SIG-M5 (cell line): Measurements from ENCODE around the gene NUP205.
"Not testable (repeated sequence)": the region's sequence is repeated elsewhere in the genome, so short reads cannot be mapped to it uniquely, and the experiment has no call there.

Experiments
- DNase-seq: peaks from one replicate; lab custom pipeline; 2025; lab: John Stamatoyannopoulos, UW

The NUP205 gene

DNA sequence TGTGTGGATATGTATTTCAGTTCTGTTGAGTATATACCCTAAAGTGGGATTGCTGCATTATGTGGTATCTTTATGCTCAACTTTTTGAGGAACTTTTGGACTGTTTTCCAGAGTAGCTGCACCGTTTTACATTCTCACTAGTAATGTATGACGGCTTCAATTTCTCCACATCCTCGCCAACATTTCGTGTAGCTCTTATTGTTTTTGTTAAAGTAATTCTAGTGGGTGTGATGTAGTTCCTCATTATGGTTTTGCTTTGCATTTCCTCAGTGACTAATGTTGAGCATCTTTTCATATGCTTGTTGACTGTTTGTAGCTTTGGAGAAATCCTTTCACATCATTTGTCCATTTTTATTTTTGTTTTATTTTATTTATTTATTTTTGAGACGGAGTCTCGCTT is 109.1 kb downstream of the NUP205 start:
- DNase-seq = peak; percentile 24

DNA sequence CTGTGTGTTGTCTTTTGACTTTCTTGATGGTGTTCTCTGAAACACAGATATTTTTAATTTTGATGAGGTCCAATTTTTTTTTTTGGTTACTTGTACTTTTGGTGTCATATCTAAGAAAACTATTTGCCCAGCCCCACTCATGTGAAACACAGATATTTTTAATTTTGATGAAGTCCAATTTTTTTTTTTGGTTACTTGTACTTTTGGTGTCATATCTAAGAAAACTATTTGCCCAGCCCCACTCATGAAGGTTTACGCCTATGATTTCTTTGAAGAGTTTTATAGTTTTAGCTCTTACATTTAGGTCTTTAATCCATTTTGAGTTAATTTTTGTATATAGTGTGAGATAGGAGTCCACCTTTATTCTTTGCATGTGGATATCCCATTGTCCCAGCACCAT is 109.9 kb downstream of the NUP205 start:
- DNase-seq = not testable (repeated sequence)

DNA sequence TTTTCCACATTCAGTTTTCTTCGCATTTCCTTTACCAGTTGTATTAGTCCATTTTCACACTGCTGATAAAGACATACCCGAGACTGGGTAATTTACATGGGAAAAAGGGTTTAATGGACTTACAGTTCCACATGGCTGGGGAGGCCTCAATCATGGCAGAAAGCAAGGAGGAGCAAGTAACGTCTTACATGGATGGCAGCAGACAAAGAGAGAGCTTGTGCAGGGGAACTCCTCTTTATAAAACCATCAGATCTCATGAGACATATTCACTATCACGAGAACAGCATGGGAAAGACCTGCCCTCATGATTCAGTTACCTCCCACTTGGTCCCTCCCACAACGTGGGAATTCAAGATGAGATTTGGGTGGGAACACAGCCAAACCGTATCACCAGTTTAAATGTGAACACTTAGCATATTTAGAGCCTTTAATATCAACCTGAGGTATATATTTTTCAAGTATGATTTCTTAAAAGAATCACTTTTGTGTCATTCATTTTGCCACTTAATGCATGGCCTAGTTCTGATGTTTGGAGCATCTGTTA is 111.2 kb downstream of the NUP205 start:
- DNase-seq = not testable (repeated sequence)

DNA sequence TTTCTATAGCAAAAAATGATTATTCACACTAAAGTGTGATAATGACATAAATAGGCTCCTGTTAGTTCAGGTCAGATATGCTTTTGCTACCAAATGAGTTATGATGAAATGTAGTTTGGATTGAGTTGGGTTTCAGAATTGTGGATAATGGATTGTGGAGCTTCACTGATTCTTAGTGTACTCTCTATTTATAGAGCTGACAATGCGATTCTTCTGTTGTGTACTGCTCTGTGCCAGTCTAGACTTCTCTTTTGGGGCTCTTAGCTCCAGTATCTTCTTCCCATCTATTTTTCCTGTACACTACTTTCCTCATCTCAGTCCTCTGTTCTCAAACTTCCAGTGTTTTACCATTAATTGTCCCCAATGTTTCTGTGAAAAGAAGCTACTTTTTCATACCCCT is 112.1 kb downstream of the NUP205 start:
- DNase-seq = no peak

DNA sequence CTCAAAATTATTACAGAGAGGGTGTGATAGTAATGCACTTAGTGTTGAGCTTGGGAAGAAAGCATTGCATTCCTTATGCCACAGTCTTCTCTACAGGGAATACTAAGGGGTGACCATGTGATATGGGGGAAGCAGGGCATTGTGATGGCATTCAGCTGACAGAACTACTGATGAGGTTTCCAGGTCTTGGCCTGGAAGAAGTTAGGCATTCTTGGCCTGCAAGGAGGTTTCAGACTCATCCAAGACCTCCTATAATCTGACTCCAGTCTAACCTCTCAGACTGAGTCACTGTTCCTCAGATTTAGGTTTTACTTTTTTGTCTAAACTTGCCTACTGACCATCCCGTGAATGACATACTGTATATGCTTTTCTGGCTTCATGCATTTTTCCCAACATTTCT is 112.5 kb downstream of the NUP205 start:
- no peak for DNase-seq

DNA sequence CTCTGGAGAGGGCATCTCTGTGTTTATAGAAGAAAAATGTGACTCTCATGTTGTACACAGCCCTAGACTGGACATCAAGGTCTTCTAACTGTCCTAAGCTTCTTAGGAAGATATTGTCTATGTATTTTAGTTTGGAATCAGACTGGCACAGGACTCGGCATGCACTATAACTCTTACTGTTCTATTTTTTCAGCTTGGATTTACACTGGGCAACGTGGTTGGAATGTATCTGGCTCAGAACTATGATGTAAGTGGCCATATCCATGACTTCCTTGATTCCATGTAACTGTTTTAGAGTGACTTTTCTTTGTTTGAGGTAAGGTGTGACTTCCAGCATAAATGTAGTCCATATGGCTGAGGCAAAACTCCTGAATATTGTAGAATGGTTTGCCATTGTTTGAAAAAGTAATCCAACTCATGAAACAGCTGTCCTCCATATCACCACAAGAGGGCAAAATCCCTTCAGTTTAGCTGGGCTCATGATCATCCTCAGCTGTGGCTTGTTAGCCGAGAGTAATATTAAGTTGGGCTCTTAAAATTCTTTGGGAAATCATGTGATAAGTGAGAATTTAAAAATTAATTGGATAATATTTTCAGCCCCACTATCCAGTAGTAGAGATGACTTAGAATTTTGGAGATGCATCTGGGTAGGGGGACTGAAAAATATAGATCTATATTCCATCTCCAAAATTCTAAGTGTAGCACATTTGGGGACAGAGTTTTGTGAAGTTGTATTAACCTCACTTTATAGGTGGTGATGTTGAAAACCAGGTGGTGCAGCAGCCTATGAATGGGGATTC is 115.0 kb downstream of the NUP205 start:
- no peak for DNase-seq

DNA sequence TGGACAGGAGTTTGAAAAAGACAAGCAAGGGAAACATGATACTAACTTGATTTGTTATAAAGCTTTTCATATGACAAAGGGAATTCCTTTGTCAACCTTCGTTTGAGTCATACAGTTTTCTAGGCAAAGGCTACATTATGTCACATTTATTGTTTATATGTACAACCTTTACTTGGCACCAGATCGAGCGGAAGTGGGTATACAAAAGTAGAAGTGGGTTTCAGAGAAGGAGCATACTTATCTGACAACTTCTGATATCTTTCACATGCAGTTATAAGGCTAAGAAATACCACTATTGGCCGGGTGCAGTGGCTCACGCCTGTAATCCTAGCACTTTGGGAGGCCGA is 115.6 kb downstream of the NUP205 start:
- DNase-seq = no peak

DNA sequence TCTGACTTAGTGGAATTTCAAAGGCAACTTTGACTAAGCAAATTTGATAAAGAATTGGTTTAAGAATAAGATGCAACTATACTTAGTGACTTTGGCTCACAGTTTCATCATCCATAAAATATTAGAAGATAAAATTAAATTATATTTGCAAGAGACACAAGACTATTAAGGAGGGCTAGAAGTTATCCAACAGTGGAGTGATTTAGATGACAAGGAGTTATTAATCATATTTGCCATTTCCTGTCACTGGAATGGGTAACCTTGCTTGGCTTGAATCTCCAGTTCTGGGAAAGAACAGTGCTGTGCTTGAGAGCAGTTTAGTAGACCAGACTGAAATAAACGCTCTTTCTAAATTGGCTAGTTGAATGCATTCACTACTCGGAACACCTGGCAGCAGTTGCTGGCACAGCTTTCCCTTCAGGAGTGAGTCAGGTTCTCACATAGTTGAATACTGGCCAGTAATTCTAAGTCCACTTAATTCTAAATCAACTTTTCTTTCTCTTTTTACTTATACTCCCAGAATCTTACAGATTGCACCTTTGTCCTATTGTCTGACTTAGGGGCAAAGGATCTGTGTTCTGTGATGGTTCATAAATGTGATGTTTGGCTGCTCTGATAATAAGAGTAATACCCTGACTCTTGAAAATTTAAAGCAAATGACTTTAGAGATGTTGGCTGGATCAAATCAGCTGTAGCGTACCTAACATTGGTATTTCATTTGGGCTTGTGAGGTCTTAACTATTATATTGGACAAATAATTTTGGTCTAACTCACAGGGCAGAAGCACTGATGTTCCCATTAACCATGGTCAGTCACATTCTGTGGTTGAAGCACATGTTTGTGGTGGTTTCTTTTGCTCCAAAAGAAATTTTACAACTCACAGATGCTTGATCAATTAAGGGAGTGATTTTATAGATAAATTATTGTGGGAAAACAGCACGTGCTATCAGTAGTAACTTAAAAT is 121.2 kb downstream of the NUP205 start:
- no peak for DNase-seq

DNA sequence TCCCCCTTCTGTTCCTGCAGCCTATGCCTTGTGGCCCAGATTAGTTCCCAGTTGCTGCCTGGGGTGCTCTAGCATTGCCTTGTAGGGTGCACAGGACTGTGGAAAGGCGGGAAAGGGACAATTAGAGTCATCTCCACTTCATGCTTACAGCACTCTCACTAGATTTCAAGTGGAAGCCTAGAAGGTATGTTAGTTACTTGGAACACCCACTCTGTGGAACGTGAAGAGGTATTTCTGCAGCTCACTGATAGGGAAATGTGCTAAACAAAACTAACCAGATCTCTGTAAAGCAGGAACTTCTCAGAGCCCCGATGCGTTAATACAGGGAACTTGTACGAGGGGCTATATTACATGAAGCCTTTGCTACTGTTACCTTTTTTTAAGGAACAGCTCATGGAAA is 124.0 kb downstream of the NUP205 start:
- no peak for DNase-seq

DNA sequence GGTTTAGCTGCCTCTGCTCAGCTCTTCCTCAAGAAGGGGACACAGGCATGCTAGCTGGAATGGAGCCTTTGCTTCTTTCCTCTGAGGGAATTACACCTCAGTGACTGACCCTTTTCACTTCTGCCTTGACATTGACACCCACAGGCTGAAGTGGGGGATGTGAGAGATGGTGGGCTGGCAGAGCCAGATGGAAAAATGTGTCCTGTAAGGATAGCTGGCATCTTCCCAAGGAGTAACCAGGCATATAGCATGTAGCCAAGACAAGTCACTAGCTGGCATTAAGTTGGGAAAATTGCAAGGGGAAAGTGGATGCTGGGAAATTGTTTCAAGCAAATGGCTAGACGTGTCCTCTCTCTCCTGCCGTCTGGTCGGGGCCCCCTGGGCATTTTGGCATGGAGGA is 124.5 kb downstream of the NUP205 start:
- DNase-seq = no peak

DNA sequence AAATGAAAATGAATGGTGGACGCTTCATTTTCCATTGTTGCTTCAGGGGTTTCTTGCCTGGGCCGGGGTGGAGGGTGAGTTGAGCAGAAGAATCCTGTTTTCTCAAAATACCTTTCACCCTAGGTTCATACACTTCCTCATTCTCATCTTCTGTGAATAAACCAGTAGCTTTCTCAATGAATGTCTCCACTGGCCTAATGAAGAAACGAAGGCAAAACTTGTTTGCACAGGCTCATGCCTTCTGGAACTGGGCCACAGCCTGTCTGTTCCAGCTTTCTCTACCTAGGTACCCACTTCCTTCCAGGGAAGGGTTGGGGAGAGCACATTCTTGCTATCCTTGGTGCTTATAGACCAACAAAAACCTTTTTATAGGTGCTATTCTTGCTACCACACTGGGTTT is 125.9 kb downstream of the NUP205 start:
- no peak for DNase-seq

DNA sequence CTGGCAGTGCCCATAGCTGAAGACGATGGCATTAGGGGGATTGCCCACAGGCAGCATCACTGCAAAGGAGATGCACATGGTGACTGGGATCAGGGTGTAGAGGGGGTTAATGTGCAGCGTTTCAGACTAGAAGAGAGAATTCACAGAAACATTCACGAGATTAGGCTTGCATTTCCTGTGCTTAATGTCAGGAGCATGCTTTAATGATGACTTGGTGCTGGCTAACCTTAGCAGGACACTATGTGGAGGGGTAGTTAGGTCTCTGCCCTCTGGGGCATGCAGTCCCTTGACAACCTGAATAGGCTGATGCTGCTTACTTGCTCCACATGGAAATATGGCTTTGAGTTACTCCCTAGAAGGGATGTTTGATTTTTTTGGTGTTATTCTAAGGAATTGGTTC is 126.4 kb downstream of the NUP205 start:
- DNase-seq = no peak

DNA sequence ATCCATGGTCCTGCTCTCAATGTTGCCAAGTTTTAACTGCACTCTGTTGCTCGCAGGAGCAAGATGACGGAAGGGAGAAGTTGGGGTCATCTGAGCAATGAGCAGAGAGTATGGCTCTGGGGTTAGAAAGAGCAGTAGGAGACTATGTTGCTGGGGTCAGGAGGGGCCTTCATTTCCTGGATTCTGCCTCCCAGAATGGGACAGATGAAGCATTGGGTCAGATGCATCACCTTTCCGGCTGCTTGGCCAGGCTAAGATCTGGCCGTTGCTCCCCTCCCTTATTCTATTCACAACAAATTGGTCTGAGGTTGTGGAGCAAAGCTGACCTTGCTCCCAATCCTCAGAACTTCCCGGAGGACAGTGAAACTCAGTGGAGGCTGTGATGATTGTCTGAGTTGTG is 127.0 kb downstream of the NUP205 start:
- DNase-seq = no peak

DNA sequence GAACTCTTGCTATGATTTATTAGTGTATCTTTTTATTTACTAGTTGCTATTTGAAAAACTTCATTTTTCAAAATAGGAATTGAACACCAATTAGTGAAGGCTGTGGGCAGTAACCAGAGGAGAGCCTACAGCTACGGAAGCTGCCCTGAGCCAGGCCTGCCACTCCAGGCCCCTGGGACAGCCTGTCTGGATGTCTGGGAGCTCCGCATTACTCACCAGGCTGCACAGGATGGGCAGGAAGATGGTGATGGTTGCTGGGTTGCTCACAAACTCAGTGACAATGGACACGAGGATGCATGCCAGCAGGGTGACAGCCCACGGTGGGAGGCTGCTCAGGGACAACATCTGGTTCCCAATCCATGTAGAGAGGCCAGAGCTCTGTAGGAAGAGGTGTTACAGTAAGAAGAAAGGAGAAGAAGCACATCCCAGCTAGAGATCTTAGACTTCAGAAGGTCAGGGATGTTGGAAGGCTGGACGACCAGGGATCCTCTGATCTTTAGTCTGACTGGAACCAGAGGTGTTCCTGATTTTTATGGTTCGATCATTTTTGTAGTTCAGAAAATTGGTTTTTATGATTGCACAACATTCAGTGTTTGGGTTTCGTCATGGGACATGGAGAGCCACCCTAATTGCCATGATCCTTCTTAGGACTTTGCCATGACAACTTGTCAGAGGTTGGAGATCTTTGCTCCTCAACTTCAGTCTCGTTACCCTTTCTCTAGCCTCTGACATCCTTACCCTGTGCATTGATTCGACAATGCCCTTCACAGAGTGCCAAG is 127.8 kb downstream of the NUP205 start:
- no peak for DNase-seq

DNA sequence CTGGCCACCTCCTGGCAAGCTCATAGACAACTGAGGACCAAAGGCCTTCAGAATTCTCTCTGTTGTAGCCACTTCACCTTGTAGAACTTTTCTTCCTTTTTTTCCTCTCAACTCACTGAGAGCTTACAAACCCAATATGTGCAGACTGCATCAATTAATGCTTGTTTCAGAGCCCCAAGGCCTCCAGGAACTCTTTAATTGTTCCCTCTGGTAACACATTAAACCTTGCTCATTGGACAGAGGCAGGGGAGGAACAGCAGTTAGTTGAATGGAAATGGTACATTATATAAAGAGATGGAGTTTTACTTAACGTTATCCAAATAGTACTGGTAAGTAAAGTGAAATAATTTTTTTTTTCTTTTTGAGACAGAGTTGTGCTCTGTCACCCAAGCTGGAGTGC is 129.7 kb downstream of the NUP205 start:
- no peak for DNase-seq

DNA sequence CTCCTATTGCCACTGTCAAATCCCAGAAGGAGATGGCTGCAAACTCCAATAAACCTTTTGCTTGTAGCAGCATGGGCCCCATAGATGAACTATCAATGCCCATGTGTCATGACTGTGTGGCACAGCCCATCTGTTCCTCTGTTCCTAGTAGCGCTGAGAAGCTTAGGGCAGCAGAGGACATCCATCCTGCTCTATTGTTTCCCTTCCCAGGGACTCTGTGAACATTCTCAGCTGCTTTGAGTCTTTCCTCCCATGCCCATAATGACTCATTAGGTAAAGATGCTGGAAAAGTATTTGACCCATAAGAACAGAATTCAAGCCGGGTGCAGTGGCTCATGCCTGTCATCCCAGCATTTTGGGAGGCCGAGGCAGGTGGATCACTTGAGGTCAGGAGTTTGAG is 132.8 kb downstream of the NUP205 start:
- no peak for DNase-seq

DNA sequence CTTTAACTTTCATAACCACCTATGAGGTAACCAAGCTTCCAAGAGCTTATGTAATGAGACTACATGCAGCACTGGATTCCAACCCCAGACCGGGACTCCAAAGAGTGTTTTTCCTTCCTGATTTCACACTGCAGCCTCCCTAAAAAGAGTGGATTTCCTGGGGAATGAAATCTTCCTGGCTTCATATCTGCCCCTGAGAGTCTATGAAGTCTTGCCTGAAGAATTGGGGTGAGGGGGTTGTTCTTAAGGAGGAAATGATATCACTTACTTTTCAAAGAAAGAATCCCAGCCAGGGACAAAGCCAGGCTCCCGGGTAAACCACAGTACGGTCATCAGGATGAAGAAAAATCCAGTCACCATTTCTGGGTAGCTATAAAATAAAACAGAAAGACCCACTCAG is 134.3 kb downstream of the NUP205 start:
- no peak for DNase-seq

DNA sequence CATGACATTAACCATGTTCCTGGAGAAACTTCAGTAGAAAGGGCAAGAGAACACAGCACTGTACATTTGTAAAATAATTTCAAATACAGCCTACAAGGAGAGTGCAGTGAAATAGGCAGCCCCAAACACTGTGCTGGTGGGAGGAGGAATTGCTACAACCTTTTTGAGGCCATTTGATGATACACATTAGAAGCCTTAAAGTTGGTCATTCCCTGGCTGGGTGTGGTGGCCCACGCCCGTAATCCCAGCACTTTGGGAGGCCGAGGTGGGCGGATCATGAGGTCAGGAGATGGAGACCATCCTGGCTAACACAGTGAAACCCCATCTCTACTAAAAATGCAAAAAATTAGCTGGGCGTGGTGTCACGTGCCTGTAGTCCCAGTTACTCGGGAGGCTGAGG is 134.9 kb downstream of the NUP205 start:
- DNase-seq = not testable (repeated sequence)

DNA sequence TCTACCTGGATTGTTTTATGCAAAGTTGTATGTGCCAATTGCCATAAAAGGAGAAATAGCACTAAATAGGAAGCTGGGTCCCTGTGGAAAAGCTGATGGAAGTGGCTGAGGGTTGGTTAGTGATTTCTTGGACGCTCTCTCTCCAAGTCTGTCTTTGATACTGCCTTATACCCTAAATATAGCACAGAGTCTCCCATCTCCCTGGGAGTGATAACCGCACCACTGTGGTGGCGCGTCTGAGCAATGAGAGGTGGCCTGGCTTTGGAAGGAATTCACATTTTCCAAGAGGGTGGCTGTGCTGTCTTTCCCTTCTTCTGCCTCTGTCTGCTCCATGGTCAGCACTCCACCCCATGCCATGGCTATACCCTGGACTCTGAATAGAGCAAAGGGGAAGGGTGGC is 135.8 kb downstream of the NUP205 start:
- DNase-seq = no peak

DNA sequence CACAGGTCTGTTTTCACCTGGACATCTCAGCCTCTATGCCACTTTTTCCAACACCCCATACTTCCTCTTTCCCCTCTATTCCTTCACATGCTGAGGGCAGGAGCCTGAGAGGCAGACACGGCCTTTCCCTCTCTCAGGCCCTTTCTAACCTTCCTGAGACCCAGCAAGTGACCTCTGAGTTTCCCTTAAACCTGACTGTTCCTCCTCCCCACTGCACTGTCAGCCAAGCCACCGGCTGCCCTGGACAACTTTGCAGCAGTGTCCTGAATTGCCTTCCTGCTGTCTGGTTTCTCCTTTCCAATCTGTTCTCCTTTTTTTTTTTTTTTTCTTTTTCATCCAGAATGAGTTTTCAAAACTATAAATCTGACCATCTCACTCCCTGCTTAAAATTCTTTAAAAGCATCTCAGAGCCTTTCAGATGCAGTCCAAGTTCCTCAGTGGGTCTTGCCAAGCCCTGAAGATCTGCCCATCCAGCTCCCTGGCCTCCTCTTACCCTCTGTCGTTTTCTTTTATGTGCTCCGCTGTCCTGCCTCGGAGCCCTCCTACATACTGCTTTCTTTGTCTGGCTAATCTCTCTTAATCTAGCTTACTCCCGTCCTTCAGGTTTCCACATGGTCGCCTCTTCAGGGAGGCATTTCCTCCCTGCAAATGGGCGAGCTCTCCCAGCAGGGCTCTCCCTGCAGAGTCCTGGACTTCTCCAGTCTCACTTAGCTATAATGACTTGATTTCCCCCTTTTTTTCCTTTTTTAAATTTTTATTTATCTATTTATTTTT is 139.7 kb downstream of the NUP205 start:
- no peak for DNase-seq
